Measurements from ENCODE around the gene UQCRQ.

UQCRQ gene

GRCh38 chr5:132820162-132820754 lies 46.2 kb upstream of the UQCRQ start:
- no peak overlapping the region for H3K9ac ChIP-seq (ENCODE audit: low read length)
- H3K4me1 ChIP-seq (ENCODE audit: insufficient read depth, low read length, severe bottlenecking) = peaks cover 8% of the 10 kb centered on the region
- H3F3A ChIP-seq (ENCODE audit: insufficient read depth, low read length) = no peaks in the 10 kb centered on the region
- H3K4me3 ChIP-seq (ENCODE audit: low read depth, low read length, poor library complexity, severe bottlenecking) = peak overlapping the region; percentile 27
- H3K27me3 ChIP-seq (ENCODE audit: insufficient read depth, low read length) = 0 out of 2 replicates have a peak, but pooled peaks cover 6% of the 10 kb centered on the region
- no peaks in the 10 kb centered on the region for H3K9me3 ChIP-seq (ENCODE audit: low read length)
- no peaks in the 10 kb centered on the region for H3K36me3 ChIP-seq (ENCODE audit: insufficient read depth, low read length)
- no peaks in the 10 kb centered on the region for H4K20me1 ChIP-seq (ENCODE audit: insufficient read depth, low read length)
- H3K79me2 ChIP-seq (ENCODE audit: insufficient read depth, low read length) = no peaks in the 10 kb centered on the region
- TF ChIP-seq, protein P1, sequence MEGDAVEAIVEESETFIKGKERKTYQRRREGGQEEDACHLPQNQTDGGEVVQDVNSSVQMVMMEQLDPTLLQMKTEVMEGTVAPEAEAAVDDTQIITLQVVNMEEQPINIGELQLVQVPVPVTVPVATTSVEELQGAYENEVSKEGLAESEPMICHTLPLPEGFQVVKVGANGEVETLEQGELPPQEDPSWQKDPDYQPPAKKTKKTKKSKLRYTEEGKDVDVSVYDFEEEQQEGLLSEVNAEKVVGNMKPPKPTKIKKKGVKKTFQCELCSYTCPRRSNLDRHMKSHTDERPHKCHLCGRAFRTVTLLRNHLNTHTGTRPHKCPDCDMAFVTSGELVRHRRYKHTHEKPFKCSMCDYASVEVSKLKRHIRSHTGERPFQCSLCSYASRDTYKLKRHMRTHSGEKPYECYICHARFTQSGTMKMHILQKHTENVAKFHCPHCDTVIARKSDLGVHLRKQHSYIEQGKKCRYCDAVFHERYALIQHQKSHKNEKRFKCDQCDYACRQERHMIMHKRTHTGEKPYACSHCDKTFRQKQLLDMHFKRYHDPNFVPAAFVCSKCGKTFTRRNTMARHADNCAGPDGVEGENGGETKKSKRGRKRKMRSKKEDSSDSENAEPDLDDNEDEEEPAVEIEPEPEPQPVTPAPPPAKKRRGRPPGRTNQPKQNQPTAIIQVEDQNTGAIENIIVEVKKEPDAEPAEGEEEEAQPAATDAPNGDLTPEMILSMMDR (IDR thresholded peaks at IDR 0.05; ENCODE audit: low read length) = peak; percentile 95
- no peak for TF ChIP-seq EZH2 (IDR thresholded peaks at IDR 0.05; ENCODE audit: borderline replicate concordance, low read length)
- H3K9me2 ChIP-seq (ENCODE audit: low read depth, low read length) = no peaks in the 10 kb centered on the region
- H2AFZ ChIP-seq (ENCODE audit: low read length) = no peak overlapping the region
- peak overlapping the region; percentile 20; the same call in 1 of the 2 replicates for H3K4me2 ChIP-seq (ENCODE audit: low read length)
- H3K27ac ChIP-seq (ENCODE audit: low read depth, low read length, poor library complexity, severe bottlenecking) = no peak overlapping the region

GRCh38 chr5:132821350-132821749 lies 45.1 kb upstream of the UQCRQ start:
- Histone ChIP-seq H3K27me3 (ENCODE audit: insufficient read depth, low read length) (0 out of 2 replicates have a peak, but pooled peaks cover 7% of the 10 kb centered on the region), H3K9me3 (ENCODE audit: low read length) (no peaks in the 10 kb centered on the region)

GRCh38 chr5:132821791-132822190 lies 44.7 kb upstream of the UQCRQ start:
- no peak overlapping the region for H3K4me2 ChIP-seq (ENCODE audit: low read length)
- no peak overlapping the region for H2AFZ ChIP-seq (ENCODE audit: low read length)
- no peak overlapping the region for H3K4me3 ChIP-seq (ENCODE audit: low read depth, low read length, poor library complexity, severe bottlenecking)
- no peaks in the 10 kb centered on the region for H3K79me2 ChIP-seq (ENCODE audit: insufficient read depth, low read length)
- H3K9me3 ChIP-seq (ENCODE audit: low read length) = no peaks in the 10 kb centered on the region
- peaks cover 8% of the 10 kb centered on the region for H3K4me1 ChIP-seq (ENCODE audit: insufficient read depth, low read length, severe bottlenecking)
- no peaks in the 10 kb centered on the region for H3K9me2 ChIP-seq (ENCODE audit: low read depth, low read length)
- no peak overlapping the region for H3K9ac ChIP-seq (ENCODE audit: low read length)
- TF ChIP-seq, protein P1 (IDR thresholded peaks at IDR 0.05; ENCODE audit: low read length) = no peak
- no peak for TF ChIP-seq EZH2 (IDR thresholded peaks at IDR 0.05; ENCODE audit: borderline replicate concordance, low read length)
- H3K27me3 ChIP-seq (ENCODE audit: insufficient read depth, low read length) = 0 out of 2 replicates have a peak, but pooled peaks cover 7% of the 10 kb centered on the region
- H3K27ac ChIP-seq (ENCODE audit: low read depth, low read length, poor library complexity, severe bottlenecking) = no peak overlapping the region
- H3K36me3 ChIP-seq (ENCODE audit: insufficient read depth, low read length) = no peaks in the 10 kb centered on the region
- no peaks in the 10 kb centered on the region for H3F3A ChIP-seq (ENCODE audit: insufficient read depth, low read length)
- H4K20me1 ChIP-seq (ENCODE audit: insufficient read depth, low read length) = no peaks in the 10 kb centered on the region

More at GRCh38 chr5:132821350-132821749, 45.1 kb upstream of the UQCRQ start:
- H3K9me2 ChIP-seq (ENCODE audit: low read depth, low read length) = no peaks in the 10 kb centered on the region
- H2AFZ ChIP-seq (ENCODE audit: low read length) = no peak overlapping the region
- H3K36me3 ChIP-seq (ENCODE audit: insufficient read depth, low read length) = no peaks in the 10 kb centered on the region
- H3K9ac ChIP-seq (ENCODE audit: low read length) = no peak overlapping the region
- H3K4me2 ChIP-seq (ENCODE audit: low read length) = no peak overlapping the region
- no peaks in the 10 kb centered on the region for H3K79me2 ChIP-seq (ENCODE audit: insufficient read depth, low read length)
- H4K20me1 ChIP-seq (ENCODE audit: insufficient read depth, low read length) = no peaks in the 10 kb centered on the region
- H3K27ac ChIP-seq (ENCODE audit: low read depth, low read length, poor library complexity, severe bottlenecking) = no peak overlapping the region
- peaks cover 8% of the 10 kb centered on the region for H3K4me1 ChIP-seq (ENCODE audit: insufficient read depth, low read length, severe bottlenecking)
- H3K4me3 ChIP-seq (ENCODE audit: low read depth, low read length, poor library complexity, severe bottlenecking) = no peak overlapping the region
- H3F3A ChIP-seq (ENCODE audit: insufficient read depth, low read length) = no peaks in the 10 kb centered on the region
- TF ChIP-seq, protein P1 (IDR thresholded peaks at IDR 0.05; ENCODE audit: low read length) = no peak
- no peak for TF ChIP-seq EZH2 (IDR thresholded peaks at IDR 0.05; ENCODE audit: borderline replicate concordance, low read length)

Data from OCI-LY1 (cell line).